ENCODE results near the gene OR10A6.

OR10A6 gene

GRCh38 chr11:7931168-7931567, at the start of gene OR10A6:
Gene OR10A6 (minus strand): TSS chr11:7931268. CDS start chr11:7928662, 2,606 bp downstream.
- no peaks in the 10 kb centered on the region for H4K20me1 ChIP-seq (ENCODE audit: insufficient read depth, low read length)
- TF ChIP-seq EZH2 (optimal IDR thresholded peaks at IDR 0.05; ENCODE audit: low read depth, low read length) (no peak), CTCF (IDR thresholded peaks at IDR 0.05; ENCODE audit: low read length) (no peak), EZH2phosphoT487 (IDR thresholded peaks at IDR 0.05; ENCODE audit: low read length) (no peak)
- no peaks in the 10 kb centered on the region for H3K36me3 ChIP-seq (replicated peaks; ENCODE audit: insufficient read depth, low read length)
- no peak within 1 kb of the TSS for H3K4me2 ChIP-seq (ENCODE audit: low read depth, low read length)
- H3K27me3 ChIP-seq (replicated peaks; ENCODE audit: insufficient read depth, low read length) = no peaks in the 10 kb centered on the region
- H3K79me2 ChIP-seq (ENCODE audit: low read length) = no peaks in the 10 kb centered on the region
- H3F3A ChIP-seq (ENCODE audit: insufficient read depth, low read length) = no peaks in the 10 kb centered on the region
- H3K9ac ChIP-seq (ENCODE audit: low read length) = no peak within 1 kb of the TSS
- H3K4me3 ChIP-seq (ENCODE audit: low read length) = no peak within 1 kb of the TSS
- no peak for DNase-seq
- H3K4me1 ChIP-seq (ENCODE audit: low read length) = no peaks in the 10 kb centered on the region
- no peaks in the 10 kb centered on the region for H3K9me2 ChIP-seq (replicated peaks; ENCODE audit: insufficient read depth, low read length)
- H3K27ac ChIP-seq (ENCODE audit: low read length) = no peak within 1 kb of the TSS
- H2AFZ ChIP-seq (ENCODE audit: low read length) = no peak within 1 kb of the TSS
- H3K9me3 ChIP-seq (replicated peaks; ENCODE audit: insufficient read depth, low read length) = no peaks in the 10 kb centered on the region

- no peak for DNase-seq
Observed at GRCh38 chr11:7977232-7977917, 46.3 kb upstream of the OR10A6 start.

GRCh38 chr11:7974668-7975067, 43.6 kb upstream of the OR10A6 start:
- Histone ChIP-seq H3F3A (ENCODE audit: insufficient read depth, low read length) (no peaks in the 10 kb centered on the region), H3K9ac (ENCODE audit: low read length) (no peak overlapping the region), H3K4me2 (ENCODE audit: low read depth, low read length) (no peak overlapping the region), H3K9me3 (replicated peaks; ENCODE audit: insufficient read depth, low read length) (no peaks in the 10 kb centered on the region), H3K9me2 (replicated peaks; ENCODE audit: insufficient read depth, low read length) (no peaks in the 10 kb centered on the region), H3K4me1 (ENCODE audit: low read length) (no peaks in the 10 kb centered on the region), H3K27ac (ENCODE audit: low read length) (no peak overlapping the region), H3K36me3 (replicated peaks; ENCODE audit: insufficient read depth, low read length) (no peaks in the 10 kb centered on the region), H2AFZ (ENCODE audit: low read length) (no peak overlapping the region), H3K4me3 (ENCODE audit: low read length) (no peak overlapping the region), H4K20me1 (ENCODE audit: insufficient read depth, low read length) (no peaks in the 10 kb centered on the region), H3K27me3 (replicated peaks; ENCODE audit: insufficient read depth, low read length) (no peaks in the 10 kb centered on the region), H3K79me2 (ENCODE audit: low read length) (no peaks in the 10 kb centered on the region)
- TF ChIP-seq EZH2 (optimal IDR thresholded peaks at IDR 0.05; ENCODE audit: low read depth, low read length) (no peak), EZH2phosphoT487 (IDR thresholded peaks at IDR 0.05; ENCODE audit: low read length) (no peak), CTCF (IDR thresholded peaks at IDR 0.05; ENCODE audit: low read length) (no peak)
- no peak for DNase-seq

More at GRCh38 chr11:7977232-7977917, 46.3 kb upstream of the OR10A6 start:
- Histone ChIP-seq H3F3A (ENCODE audit: insufficient read depth, low read length) (no peaks in the 10 kb centered on the region), H3K4me2 (ENCODE audit: low read depth, low read length) (no peak overlapping the region), H2AFZ (ENCODE audit: low read length) (peak overlapping the region; percentile 25; the same call in 1 of the 2 replicates), H3K27ac (ENCODE audit: low read length) (no peak overlapping the region), H3K9me2 (replicated peaks; ENCODE audit: insufficient read depth, low read length) (no peaks in the 10 kb centered on the region), H3K9ac (ENCODE audit: low read length) (no peak overlapping the region), H3K79me2 (ENCODE audit: low read length) (no peaks in the 10 kb centered on the region), H3K27me3 (replicated peaks; ENCODE audit: insufficient read depth, low read length) (no peaks in the 10 kb centered on the region), H3K4me1 (ENCODE audit: low read length) (no peaks in the 10 kb centered on the region), H3K4me3 (ENCODE audit: low read length) (no peak overlapping the region), H4K20me1 (ENCODE audit: insufficient read depth, low read length) (no peaks in the 10 kb centered on the region), H3K36me3 (replicated peaks; ENCODE audit: insufficient read depth, low read length) (no peaks in the 10 kb centered on the region), H3K9me3 (replicated peaks; ENCODE audit: insufficient read depth, low read length) (no peaks in the 10 kb centered on the region)
- no peak for TF ChIP-seq EZH2phosphoT487 (IDR thresholded peaks at IDR 0.05; ENCODE audit: low read length)

GRCh38 chr11:7973011-7973410, 41.9 kb upstream of the OR10A6 start:
- no peaks in the 10 kb centered on the region for H3K9me2 ChIP-seq (replicated peaks; ENCODE audit: insufficient read depth, low read length)
- no peak overlapping the region for H3K27ac ChIP-seq (ENCODE audit: low read length)
- no peak overlapping the region for H2AFZ ChIP-seq (ENCODE audit: low read length)
- no peaks in the 10 kb centered on the region for H3K27me3 ChIP-seq (replicated peaks; ENCODE audit: insufficient read depth, low read length)
- no peaks in the 10 kb centered on the region for H3K9me3 ChIP-seq (replicated peaks; ENCODE audit: insufficient read depth, low read length)
- no peaks in the 10 kb centered on the region for H3F3A ChIP-seq (ENCODE audit: insufficient read depth, low read length)
- H3K36me3 ChIP-seq (replicated peaks; ENCODE audit: insufficient read depth, low read length) = no peaks in the 10 kb centered on the region
- H3K4me2 ChIP-seq (ENCODE audit: low read depth, low read length) = no peak overlapping the region
- H4K20me1 ChIP-seq (ENCODE audit: insufficient read depth, low read length) = no peaks in the 10 kb centered on the region
- no peaks in the 10 kb centered on the region for H3K4me1 ChIP-seq (ENCODE audit: low read length)
- no peak overlapping the region for H3K9ac ChIP-seq (ENCODE audit: low read length)
- no peak overlapping the region for H3K4me3 ChIP-seq (ENCODE audit: low read length)
- DNase-seq = no peak
- no peaks in the 10 kb centered on the region for H3K79me2 ChIP-seq (ENCODE audit: low read length)
- TF ChIP-seq CTCF (IDR thresholded peaks at IDR 0.05; ENCODE audit: low read length) (no peak), EZH2phosphoT487 (IDR thresholded peaks at IDR 0.05; ENCODE audit: low read length) (no peak), EZH2 (optimal IDR thresholded peaks at IDR 0.05; ENCODE audit: low read depth, low read length) (no peak)

Measured in MM.1S (cell line).